ENCODE measurements around the gene COX11.

COX11 gene

DNA sequence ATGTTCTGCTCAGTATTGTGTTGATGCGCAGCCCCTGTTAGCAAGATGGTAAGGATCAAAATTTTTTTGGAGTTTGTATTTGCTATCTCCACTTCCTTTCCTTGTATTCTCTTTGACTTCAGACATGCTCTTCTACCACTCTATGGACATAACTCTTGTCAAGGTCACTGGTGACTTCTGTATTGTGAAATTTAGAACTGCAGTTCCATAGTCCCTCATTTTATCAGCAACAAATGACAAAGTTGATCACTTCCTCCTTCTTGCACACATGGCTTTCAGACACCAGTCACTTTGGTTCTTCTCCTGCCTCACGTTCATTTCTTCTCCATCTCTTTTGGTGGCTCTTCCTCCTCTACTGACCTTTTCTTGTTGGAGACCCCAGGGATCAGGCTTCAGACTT, 21.1 kb downstream of the COX11 start:
- TF ChIP-seq, protein P1, sequence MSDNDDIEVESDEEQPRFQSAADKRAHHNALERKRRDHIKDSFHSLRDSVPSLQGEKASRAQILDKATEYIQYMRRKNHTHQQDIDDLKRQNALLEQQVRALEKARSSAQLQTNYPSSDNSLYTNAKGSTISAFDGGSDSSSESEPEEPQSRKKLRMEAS (IDR thresholded peaks at IDR 0.05; ENCODE audit: low read depth, low read length): no peak
- TF ChIP-seq MYC (IDR thresholded peaks at IDR 0.05; ENCODE audit: low read depth, low read length): no peak
- TF ChIP-seq POLR2A (IDR thresholded peaks at IDR 0.05; ENCODE audit: extremely low read depth, insufficient read length): no peak
- TF ChIP-seq, protein P2, sequence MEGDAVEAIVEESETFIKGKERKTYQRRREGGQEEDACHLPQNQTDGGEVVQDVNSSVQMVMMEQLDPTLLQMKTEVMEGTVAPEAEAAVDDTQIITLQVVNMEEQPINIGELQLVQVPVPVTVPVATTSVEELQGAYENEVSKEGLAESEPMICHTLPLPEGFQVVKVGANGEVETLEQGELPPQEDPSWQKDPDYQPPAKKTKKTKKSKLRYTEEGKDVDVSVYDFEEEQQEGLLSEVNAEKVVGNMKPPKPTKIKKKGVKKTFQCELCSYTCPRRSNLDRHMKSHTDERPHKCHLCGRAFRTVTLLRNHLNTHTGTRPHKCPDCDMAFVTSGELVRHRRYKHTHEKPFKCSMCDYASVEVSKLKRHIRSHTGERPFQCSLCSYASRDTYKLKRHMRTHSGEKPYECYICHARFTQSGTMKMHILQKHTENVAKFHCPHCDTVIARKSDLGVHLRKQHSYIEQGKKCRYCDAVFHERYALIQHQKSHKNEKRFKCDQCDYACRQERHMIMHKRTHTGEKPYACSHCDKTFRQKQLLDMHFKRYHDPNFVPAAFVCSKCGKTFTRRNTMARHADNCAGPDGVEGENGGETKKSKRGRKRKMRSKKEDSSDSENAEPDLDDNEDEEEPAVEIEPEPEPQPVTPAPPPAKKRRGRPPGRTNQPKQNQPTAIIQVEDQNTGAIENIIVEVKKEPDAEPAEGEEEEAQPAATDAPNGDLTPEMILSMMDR (IDR thresholded peaks at IDR 0.05; ENCODE audit: low read depth, low read length): no peak
- peak; percentile 46 for DNase-seq (ENCODE audit: low read depth)
- no peak overlapping the region for H3K4me3 ChIP-seq (ENCODE audit: low read depth, low read length)

DNA sequence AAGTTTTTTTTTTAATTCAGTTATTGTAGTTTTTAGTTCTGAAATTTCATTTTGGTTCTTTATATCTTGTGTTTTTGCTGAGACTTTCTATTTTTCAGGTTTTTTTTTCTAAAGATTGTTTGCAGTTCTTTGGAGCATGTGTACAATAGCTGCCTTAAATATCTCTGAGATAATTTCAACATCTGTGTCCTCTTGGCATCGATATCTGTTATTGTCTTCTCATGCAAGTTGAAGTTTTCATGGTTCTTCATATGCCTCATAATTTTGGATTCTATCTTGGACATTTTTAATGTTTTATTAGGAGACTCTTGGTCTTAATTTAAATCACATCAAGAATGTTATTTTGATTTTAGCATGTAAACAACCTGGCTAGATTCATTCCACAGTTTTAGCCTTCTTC, 22.8 kb downstream of the COX11 start:
- no peak for DNase-seq (ENCODE audit: low read depth)
- no peak overlapping the region for H3K4me3 ChIP-seq (ENCODE audit: low read depth, low read length)
- TF ChIP-seq, protein P2 (IDR thresholded peaks at IDR 0.05; ENCODE audit: low read depth, low read length): no peak
- TF ChIP-seq, protein P1 (IDR thresholded peaks at IDR 0.05; ENCODE audit: low read depth, low read length): no peak
- TF ChIP-seq POLR2A (IDR thresholded peaks at IDR 0.05; ENCODE audit: extremely low read depth, insufficient read length): no peak
- no peak for TF ChIP-seq MYC (IDR thresholded peaks at IDR 0.05; ENCODE audit: low read depth, low read length)

DNA sequence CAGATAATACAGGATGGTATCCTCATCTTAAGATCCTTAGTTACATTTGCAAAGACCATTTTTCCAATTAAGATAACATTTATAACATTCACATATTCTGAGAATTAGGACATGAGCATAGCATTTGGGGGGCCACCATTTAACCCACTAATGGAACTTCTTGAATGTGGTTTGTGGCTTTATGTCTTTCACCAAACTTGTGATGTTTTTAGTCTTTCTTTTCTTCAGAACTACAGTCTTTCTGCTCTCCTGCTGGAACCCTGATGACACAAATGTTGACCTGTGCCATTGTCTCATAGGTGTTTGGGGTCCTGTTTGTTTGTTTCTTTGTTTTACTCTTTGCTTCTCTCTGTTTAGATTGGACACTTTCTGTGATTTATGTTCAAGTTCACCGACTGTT, 23.2 kb downstream of the COX11 start:
- H3K4me3 ChIP-seq (ENCODE audit: low read depth, low read length): no peak overlapping the region
- DNase-seq (ENCODE audit: low read depth): no peak
- TF ChIP-seq, protein P1 (IDR thresholded peaks at IDR 0.05; ENCODE audit: low read depth, low read length): no peak
- TF ChIP-seq, protein P2 (IDR thresholded peaks at IDR 0.05; ENCODE audit: low read depth, low read length): no peak

DNA sequence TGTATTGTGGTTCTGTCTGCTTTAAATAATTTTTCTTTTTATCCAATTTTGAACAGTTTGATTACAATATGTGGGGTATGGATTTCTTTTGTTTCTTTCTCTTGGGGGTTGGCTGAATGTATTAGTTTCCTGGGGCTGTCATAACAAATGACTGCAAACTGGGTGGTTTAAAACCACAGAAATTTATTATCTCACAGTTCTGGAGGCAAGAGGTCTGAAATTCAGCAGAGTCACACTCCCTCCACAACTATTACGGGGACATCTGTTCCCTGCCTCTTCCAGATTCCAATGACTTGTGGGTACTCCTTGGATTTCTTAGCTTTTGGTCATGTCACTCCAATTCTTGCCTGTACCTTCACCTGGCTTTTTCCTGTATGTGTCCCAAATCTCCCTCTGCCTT, 23.7 kb downstream of the COX11 start:
- no peak for DNase-seq (ENCODE audit: low read depth)
- no peak overlapping the region for H3K4me3 ChIP-seq (ENCODE audit: low read depth, low read length)
- no peak for TF ChIP-seq POLR2A (IDR thresholded peaks at IDR 0.05; ENCODE audit: extremely low read depth, insufficient read length)
- no peak for TF ChIP-seq MYC (IDR thresholded peaks at IDR 0.05; ENCODE audit: low read depth, low read length)
- TF ChIP-seq, protein P2 (IDR thresholded peaks at IDR 0.05; ENCODE audit: low read depth, low read length): no peak
- TF ChIP-seq, protein P1 (IDR thresholded peaks at IDR 0.05; ENCODE audit: low read depth, low read length): no peak

DNA sequence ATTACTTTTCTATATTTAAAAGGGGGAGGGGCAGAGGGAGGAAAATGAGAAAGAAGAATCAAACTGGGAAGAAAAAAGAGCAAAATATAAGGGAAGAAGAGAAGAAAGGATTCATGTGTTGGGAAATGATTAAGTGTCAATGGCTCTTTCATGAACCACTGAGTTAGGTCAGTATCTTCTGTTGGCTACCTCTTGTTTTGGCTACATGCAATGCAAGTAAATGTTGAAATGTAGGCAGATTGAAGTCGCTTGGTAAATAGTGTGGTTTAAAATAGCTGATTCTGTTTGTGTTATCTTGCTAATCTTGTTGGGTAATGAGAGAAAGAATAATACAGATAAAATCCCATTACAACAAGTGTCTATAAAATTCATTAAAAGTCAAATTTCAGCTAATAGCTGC, 27.2 kb downstream of the COX11 start:
- DNase-seq (ENCODE audit: low read depth): no peak
- TF ChIP-seq POLR2A (IDR thresholded peaks at IDR 0.05; ENCODE audit: extremely low read depth, insufficient read length): no peak
- no peak for TF ChIP-seq MYC (IDR thresholded peaks at IDR 0.05; ENCODE audit: low read depth, low read length)
- TF ChIP-seq, protein P1 (IDR thresholded peaks at IDR 0.05; ENCODE audit: low read depth, low read length): no peak
- TF ChIP-seq, protein P2 (IDR thresholded peaks at IDR 0.05; ENCODE audit: low read depth, low read length): no peak
- no peak overlapping the region for H3K4me3 ChIP-seq (ENCODE audit: low read depth, low read length)

DNA sequence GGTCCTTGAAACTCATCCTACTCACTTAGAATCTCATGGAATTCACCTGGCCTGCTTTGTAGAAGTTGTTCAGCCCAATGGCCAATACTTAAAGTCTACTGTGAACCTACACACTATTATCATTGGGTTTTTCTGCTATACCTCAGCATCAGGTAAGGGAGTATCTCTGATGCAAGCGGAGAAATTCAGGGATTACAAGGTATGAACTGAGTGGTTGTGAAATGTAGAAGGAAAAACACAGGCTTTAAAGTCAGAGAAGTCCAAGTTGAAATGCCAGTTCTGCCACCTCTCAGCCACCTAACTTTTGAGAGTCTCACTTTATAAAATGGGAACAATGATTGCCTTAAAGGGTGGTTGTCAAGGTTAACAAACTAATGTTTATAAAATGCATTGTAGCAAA, 31.0 kb downstream of the COX11 start:
- no peak overlapping the region for H3K4me3 ChIP-seq (ENCODE audit: low read depth, low read length)
- no peak for TF ChIP-seq MYC (IDR thresholded peaks at IDR 0.05; ENCODE audit: low read depth, low read length)
- TF ChIP-seq, protein P1 (IDR thresholded peaks at IDR 0.05; ENCODE audit: low read depth, low read length): no peak
- TF ChIP-seq POLR2A (IDR thresholded peaks at IDR 0.05; ENCODE audit: extremely low read depth, insufficient read length): no peak
- TF ChIP-seq, protein P2 (IDR thresholded peaks at IDR 0.05; ENCODE audit: low read depth, low read length): no peak
- no peak for DNase-seq (ENCODE audit: low read depth)
